Measurements from ENCODE around the gene CHCHD6. TPM values are rescaled to one million over a fixed set of nuclear protein-coding genes. Genes with fewer than 3 reads are reported as not detected.

CHCHD6 gene
- total RNA-seq, 2 donors from 2014 or later: 9.3 to 13.2 TPM

DNA sequence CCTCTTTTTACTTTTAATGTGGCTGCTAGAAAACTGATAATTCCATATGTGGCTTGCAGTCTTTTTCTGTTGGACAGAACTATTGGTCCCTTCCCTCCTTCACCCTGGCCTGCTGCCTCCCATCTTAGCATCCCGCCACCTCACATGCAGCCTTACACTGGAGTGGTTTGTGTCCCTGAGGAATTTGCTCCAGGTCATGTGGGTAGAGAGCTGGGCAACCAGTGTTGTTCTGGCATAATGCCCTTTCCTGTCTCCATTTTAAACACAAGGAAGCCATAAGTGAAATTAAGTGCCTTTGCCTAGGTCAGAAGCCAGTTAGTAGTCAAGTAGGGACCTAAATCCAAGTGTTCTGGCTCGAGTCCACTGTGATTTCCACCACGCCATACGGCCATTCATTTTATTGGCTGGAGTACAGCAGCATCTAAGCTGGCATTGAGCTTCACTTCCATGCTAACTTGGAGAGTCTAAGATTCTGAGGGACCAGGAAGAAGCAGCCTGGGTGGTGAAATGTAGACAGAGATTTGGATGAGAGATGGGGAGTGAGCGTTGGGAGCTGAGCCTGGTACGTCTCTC lies 232.9 kb downstream of the CHCHD6 start:
- Histone ChIP-seq H3K36me3 (no peaks in the 10 kb centered on the region), H3K27me3 (no peaks in the 10 kb centered on the region), H3K9ac (ENCODE audit: low read depth in 2 of 2, low read length in 2 of 2) (no peak overlapping the region), H3K4me1 (peaks cover 4% of the 10 kb centered on the region), H3K27ac (no peak overlapping the region), H3K4me3 (no peak overlapping the region), H3K9me3 (no peaks in the 10 kb centered on the region)
- intact Hi-C loops (cut with DNase I): no loop called here
- no peak for DNase-seq
- no peak for TF ChIP-seq CTCF (IDR thresholded peaks at IDR 0.05)

DNA sequence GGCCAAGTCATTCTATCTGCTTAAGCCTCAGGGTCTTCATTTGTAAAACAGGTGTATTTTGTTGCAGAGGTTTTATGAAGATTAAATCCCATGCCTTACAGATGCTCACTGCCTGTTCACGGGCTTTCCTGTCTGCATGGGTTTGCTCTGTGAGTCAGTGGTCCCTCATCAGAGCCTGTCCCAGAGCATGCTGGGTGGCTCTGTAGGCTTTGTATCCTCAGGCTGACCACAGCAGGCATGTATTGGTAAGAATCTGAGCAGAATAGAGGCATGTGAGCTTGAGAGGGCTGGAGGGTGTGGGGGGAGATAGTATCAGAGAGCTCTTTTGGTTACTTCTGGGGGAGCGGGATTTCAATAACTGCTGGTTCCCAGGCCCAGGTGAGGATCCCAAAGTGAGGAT lies 233.5 kb downstream of the CHCHD6 start:
- DNase-seq: no peak
- no peaks in the 10 kb centered on the region for H3K27me3 ChIP-seq
- no peak overlapping the region for H3K9ac ChIP-seq (ENCODE audit: low read depth in 2 of 2, low read length in 2 of 2)
- H3K27ac ChIP-seq: no peak overlapping the region
- no peaks in the 10 kb centered on the region for H3K9me3 ChIP-seq
- H3K4me3 ChIP-seq: no peak overlapping the region
- intact Hi-C loops (cut with DNase I): no loop called here
- H3K4me1 ChIP-seq: peaks cover 4% of the 10 kb centered on the region
- TF ChIP-seq CTCF (IDR thresholded peaks at IDR 0.05): no peak
- H3K36me3 ChIP-seq: no peaks in the 10 kb centered on the region

DNA sequence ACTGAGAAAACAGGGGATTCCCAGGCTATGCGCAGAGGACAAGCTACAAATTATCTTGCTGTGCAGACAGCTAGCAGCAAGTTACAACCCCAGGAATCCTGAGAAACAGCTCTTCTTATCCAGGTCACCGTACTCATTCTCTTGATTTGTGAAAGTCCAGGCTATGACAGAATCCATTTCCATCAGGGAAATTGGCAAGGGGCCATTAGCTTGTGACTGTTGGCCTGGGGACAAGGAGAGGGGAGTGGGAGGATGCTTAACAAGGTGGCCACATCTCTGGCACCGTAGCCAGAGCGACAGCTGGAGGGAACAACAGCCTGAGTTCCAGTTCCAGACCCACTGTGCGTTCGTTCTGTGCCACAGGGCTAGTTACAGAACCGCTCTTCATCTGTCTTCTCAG lies 233.9 kb downstream of the CHCHD6 start:
- no peak for DNase-seq
- TF ChIP-seq CTCF (IDR thresholded peaks at IDR 0.05): no peak
- H3K4me3 ChIP-seq: no peak overlapping the region
- H3K9ac ChIP-seq (ENCODE audit: low read depth in 2 of 2, low read length in 2 of 2): no peak overlapping the region
- intact Hi-C loops (cut with DNase I): no loop called here
- no peaks in the 10 kb centered on the region for H3K36me3 ChIP-seq
- H3K4me1 ChIP-seq: peaks cover 4% of the 10 kb centered on the region
- H3K9me3 ChIP-seq: no peaks in the 10 kb centered on the region
- H3K27me3 ChIP-seq: no peaks in the 10 kb centered on the region
- no peak overlapping the region for H3K27ac ChIP-seq

DNA sequence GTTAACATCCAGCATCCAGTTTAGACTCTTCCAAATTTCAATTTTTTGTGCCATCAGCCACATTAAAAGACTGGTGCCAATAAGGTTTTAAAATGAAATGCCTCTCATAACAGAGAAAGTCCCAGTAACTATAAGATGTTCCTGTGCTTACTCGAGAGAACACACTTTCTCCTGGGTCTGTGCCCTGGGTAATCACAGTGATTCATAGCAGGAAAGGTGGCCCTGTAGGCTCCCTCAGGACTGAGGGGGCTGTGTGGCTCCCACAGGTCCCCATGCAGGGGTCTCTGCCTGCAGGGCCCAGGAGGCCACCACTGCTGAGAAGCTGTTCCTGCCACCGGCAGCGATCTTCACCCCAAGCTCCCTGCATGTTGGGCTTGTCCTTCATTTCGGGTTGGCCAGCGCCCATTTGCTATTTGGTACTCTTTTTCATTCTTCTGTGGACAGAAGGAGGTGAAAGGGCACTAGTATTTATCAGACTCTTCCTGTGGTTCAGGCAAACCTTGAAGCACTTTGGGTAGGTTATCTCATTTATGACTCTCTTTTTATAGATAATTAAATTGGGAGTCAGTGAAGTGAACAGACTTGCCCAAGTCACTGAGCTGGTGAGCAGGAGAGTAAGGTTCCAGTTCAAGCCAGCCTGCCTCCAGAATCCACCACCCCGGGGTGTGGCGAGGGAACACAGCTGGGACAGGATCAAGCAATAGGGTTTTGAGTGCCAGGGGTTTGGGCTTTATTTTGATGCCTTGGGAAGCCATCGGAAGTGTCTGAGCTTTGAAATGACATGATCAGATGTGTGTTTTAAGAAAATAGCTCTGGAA lies 234.7 kb downstream of the CHCHD6 start:
- H3K9ac ChIP-seq (ENCODE audit: low read depth in 2 of 2, low read length in 2 of 2): no peak overlapping the region
- no peaks in the 10 kb centered on the region for H3K27me3 ChIP-seq
- H3K4me1 ChIP-seq: peaks cover 4% of the 10 kb centered on the region
- H3K4me3 ChIP-seq: no peak overlapping the region
- H3K27ac ChIP-seq: no peak overlapping the region
- TF ChIP-seq CTCF (IDR thresholded peaks at IDR 0.05): no peak
- no peaks in the 10 kb centered on the region for H3K9me3 ChIP-seq
- DNase-seq: peak; percentile 71
- no peaks in the 10 kb centered on the region for H3K36me3 ChIP-seq
- intact Hi-C loops (cut with DNase I): no loop called here

DNA sequence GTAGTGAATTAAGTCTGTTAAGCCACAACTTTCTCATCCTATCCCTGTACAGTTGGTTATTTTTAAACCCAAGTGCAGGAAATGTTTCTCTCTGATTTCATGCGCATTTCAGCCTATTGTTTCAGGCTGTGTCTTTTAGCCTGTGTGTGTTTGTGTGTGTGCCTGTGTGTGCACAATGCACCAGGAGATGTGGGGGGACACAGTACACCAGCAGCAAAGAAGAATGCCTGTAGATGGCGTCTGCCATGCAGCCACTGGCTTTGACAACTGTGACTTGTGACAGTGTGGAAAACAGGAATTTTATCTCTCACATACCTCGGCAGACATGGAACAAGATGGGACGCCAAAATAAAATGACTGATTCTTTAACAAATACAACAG lies 235.3 kb downstream of the CHCHD6 start:
- no peak overlapping the region for H3K9ac ChIP-seq (ENCODE audit: low read depth in 2 of 2, low read length in 2 of 2)
- no peaks in the 10 kb centered on the region for H3K9me3 ChIP-seq
- no peaks in the 10 kb centered on the region for H3K27me3 ChIP-seq
- no peak overlapping the region for H3K4me3 ChIP-seq
- no peak for DNase-seq
- H3K36me3 ChIP-seq: no peaks in the 10 kb centered on the region
- peaks cover 4% of the 10 kb centered on the region for H3K4me1 ChIP-seq
- intact Hi-C loops (cut with DNase I): no loop called here
- TF ChIP-seq CTCF (IDR thresholded peaks at IDR 0.05): no peak
- H3K27ac ChIP-seq: no peak overlapping the region

Data from colonic mucosa (tissue), 4 donors.